PC-3 (cell line): ENCODE measurements around the gene CSNK1G2. TPM values are rescaled to one million over a fixed set of nuclear protein-coding genes. Genes with fewer than 3 reads are reported as not detected.

Experiments
- ATAC-seq: fragments of 200-7000 bp; cut with Tn5 transposase; 2 replicates; pipeline ENCODE4 v1.9.1; 2020; ENCODE audit warnings: mild to moderate bottlenecking, moderate library complexity
- BruUV-seq: library from RNA; stranded (reverse); fragments of 400-500 nt; replicated peaks from 2 replicates; lab custom pipeline; 2021; lab: Mats Ljungman, UMichigan
- CTCF ChIA-PET: fragments of 300-600 bp; sonication (Branson Sonifier 250); formaldehyde crosslinking; loops from one replicate; lab custom pipeline; 2022; ENCODE audit warnings: antibody characterized with exemption; lab: Charles Lee
- POLR2A ChIA-PET: fragments of 300-600 bp; sonication (Branson Sonifier 250); formaldehyde crosslinking; loops from one replicate; lab custom pipeline; 2022; ENCODE audit warnings: antibody characterized with exemption; ENCODE audit not compliant: unreplicated experiment; lab: Charles Lee
- DNase-seq: peaks from one replicate; pipeline ENCODE4 v3.0.0-alpha.2; 2015
- H2AFZ ChIP-seq: fragments of 300-600 bp; sonication (generic); 2 replicates; pipeline ENCODE4 v1.6.0; 2016; ENCODE audit warnings: antibody characterized with exemption, low read length
- H3F3A ChIP-seq: fragments of 300-600 bp; sonication (generic); one replicate; pipeline ENCODE4 v1.6.0; 2017; ENCODE audit warnings: antibody characterized with exemption, low read length, control low read depth, mild to moderate bottlenecking; ENCODE audit not compliant: unreplicated experiment
- H3K27ac ChIP-seq: fragments of 300-600 bp; sonication (generic); 2 replicates; pipeline ENCODE4 v1.5.1; 2016; ENCODE audit warnings: mild to moderate bottlenecking, low read length
- H3K27me3 ChIP-seq: fragments of 300-600 bp; sonication (generic); 2 replicates; pipeline ENCODE4 v1.6.1; 2016; ENCODE audit warnings: low read length, mixed read lengths
- H3K36me3 ChIP-seq: fragments of 300-600 bp; sonication (generic); 2 replicates; pipeline ENCODE4 v1.6.1; 2016; ENCODE audit warnings: low read depth, mixed run types, low read length, mixed read lengths
- H3K4me1 ChIP-seq: fragments of 300-600 bp; sonication (generic); 2 replicates; pipeline ENCODE4 v1.5.1; 2016; ENCODE audit warnings: low read length; ENCODE audit not compliant: insufficient read depth
- H3K4me2 ChIP-seq: fragments of 300-600 bp; sonication (generic); 2 replicates; pipeline ENCODE4 v1.6.0; 2016; ENCODE audit warnings: low read length
- H3K4me3 ChIP-seq: fragments of 300-600 bp; sonication (generic); 2 replicates; pipeline ENCODE4 v1.5.1; 2016; ENCODE audit warnings: mild to moderate bottlenecking, low read length, mixed read lengths
- H3K79me2 ChIP-seq: fragments of 300-600 bp; sonication (generic); 2 replicates; pipeline ENCODE4 v1.6.1; 2017; ENCODE audit warnings: low read length, mixed read lengths
- H3K9ac ChIP-seq: fragments of 300-600 bp; sonication (generic); 2 replicates; pipeline ENCODE4 v1.6.0; 2016; ENCODE audit warnings: mild to moderate bottlenecking, low read length
- H3K9me2 ChIP-seq: fragments of 300-600 bp; sonication (generic); replicated peaks from 2 replicates; pipeline ENCODE4 v1.6.1; 2016; ENCODE audit warnings: mixed run types, low read length, mixed read lengths
- H3K9me3 ChIP-seq: fragments of 300-600 bp; sonication (generic); 2 replicates; pipeline ENCODE4 v1.6.1; 2016; ENCODE audit warnings: low read length, mixed read lengths
- H4K20me1 ChIP-seq: fragments of 300-600 bp; sonication (generic); 2 replicates; pipeline ENCODE4 v1.6.1; 2016; ENCODE audit warnings: low read length, mixed read lengths
- EZH2 ChIP-seq: fragments of 300-600 bp; sonication (generic); IDR thresholded peaks from one replicate; pipeline ENCODE4 v1.6.1; 2017; ENCODE audit warnings: antibody characterized with exemption, mild to moderate bottlenecking, low read length; ENCODE audit not compliant: unreplicated experiment
- EZH2phosphoT487 ChIP-seq: fragments of 300-600 bp; sonication (generic); IDR thresholded peaks from 2 replicates; pipeline ENCODE4 v1.6.1; 2018; ENCODE audit warnings: mild to moderate bottlenecking, antibody characterized with exemption, low read length, borderline replicate concordance
- intact Hi-C: fragments of 100-400 bp; cut with micrococcal nuclease; formaldehyde crosslinking; loops from 2 replicates; pipeline ENCODE4 v1.9.0; 2023
- total RNA-seq: library from RNA; depleted of rRNA; stranded (reverse); fragments of >200 nt; gene quantifications from 2 replicates; pipeline ENCODE4 v1.2.3, GENCODE V29; 2014
- TF ChIP-seq, protein P1 (sequence below): fragments of 300-600 bp; sonication (generic); conservative IDR thresholded peaks from 2 replicates; pipeline ENCODE4 v1.5.1; 2017; ENCODE audit warnings: antibody characterized with exemption, low read depth, mild to moderate bottlenecking, low read length

The CSNK1G2 gene
- total RNA-seq, 1 experiment from 2014 or later, result 83.6 TPM

DNA sequence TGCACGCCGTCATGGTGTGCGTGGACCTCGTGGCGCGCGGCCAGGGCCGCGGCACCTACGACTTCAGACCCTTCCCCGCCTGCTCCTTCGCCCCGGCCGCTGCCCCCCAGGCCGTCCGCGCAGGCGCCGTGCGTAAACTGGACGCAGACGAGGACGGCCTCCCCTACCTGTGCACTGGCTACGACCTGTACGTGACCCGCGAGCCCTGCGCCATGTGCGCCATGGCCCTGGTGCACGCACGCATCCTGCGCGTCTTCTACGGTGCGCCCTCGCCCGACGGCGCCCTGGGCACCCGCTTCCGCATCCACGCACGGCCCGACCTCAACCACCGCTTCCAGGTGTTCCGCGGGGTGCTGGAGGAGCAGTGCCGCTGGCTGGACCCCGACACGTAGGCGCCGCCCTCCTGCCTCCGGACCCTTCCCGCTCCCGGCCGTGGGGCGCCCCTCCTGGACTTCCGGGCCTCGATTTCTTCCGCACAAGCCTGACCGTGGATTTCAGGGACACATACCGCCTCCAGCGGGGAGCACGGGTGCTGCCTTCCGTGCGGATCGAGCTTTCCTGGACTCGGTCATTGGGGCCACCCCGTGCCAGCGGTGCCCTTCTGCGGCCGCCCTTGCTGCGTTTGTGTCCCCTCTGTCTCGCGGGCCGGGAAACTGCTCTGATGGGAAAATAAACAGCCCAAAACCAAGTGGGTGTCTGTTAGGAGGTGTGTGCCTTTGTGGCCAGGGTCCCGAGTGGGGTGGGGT, 28.0 kb upstream of the CSNK1G2 start:
- Histone ChIP-seq H3K9me3 (no peaks in the 10 kb centered on the region), H3F3A (no peaks in the 10 kb centered on the region), H2AFZ (no peak overlapping the region), H3K9ac (no peak overlapping the region), H3K27me3 (no peaks in the 10 kb centered on the region), H3K4me1 (peaks cover 7% of the 10 kb centered on the region; the same call in 1 of the 2 replicates), H3K4me3 (no peak overlapping the region), H3K9me2 (no peaks in the 10 kb centered on the region), H4K20me1 (no peaks in the 10 kb centered on the region), H3K4me2 (no peak overlapping the region), H3K79me2 (peaks cover 49% of the 10 kb centered on the region), H3K27ac (no peak overlapping the region), H3K36me3 (no peaks in the 10 kb centered on the region)
- POLR2A ChIA-PET, result no interaction called here
- DNase-seq, result no peak
- intact Hi-C loops, result no loop called here
- BruUV-seq, result no TSS peak
- CTCF ChIA-PET, result no interaction called here
- ATAC-seq, result no peak
- TF ChIP-seq, protein P1, sequence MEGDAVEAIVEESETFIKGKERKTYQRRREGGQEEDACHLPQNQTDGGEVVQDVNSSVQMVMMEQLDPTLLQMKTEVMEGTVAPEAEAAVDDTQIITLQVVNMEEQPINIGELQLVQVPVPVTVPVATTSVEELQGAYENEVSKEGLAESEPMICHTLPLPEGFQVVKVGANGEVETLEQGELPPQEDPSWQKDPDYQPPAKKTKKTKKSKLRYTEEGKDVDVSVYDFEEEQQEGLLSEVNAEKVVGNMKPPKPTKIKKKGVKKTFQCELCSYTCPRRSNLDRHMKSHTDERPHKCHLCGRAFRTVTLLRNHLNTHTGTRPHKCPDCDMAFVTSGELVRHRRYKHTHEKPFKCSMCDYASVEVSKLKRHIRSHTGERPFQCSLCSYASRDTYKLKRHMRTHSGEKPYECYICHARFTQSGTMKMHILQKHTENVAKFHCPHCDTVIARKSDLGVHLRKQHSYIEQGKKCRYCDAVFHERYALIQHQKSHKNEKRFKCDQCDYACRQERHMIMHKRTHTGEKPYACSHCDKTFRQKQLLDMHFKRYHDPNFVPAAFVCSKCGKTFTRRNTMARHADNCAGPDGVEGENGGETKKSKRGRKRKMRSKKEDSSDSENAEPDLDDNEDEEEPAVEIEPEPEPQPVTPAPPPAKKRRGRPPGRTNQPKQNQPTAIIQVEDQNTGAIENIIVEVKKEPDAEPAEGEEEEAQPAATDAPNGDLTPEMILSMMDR, result no peak
- no peak for TF ChIP-seq EZH2phosphoT487
- TF ChIP-seq EZH2, result no peak

DNA sequence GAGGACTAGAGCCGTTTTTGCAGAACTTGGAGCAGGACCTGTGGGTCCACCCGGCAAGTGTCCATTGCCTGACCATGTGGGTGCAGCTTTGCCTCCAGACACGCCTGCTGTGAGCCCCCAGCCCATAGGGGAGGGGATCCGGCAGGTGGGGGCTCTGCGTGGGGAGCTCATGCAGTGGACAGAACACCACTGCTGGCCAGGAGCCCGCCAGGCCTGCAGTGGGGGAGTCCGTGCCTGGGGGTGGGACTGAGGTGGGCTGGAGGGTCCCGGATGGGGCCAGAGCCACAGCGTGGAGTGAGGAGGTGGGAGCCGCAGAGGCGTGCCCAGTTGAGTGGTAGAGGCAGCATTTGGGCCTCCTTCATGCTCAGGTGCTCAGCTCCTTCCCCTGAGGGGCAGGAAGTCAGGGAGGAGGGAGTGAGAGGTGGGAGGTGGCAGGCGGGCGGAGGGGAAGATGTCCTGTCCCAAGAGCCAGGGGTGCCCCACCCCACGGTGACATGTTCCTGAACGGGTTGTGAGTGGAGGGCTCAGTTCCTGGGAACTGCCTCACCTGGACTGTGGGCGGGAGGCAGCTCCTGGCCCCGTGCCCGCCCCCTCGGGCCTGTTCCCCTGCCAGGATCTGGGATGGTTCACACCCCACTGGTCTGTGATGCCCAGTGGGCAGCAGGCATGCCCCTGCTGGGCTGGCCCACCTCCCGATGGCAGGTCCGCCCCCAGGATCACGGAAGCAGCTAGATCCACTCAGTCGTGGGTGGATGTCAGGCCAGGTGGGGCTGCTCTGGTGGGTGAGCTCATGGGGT, 27.0 kb upstream of the CSNK1G2 start:
- H3K36me3 ChIP-seq, result no peaks in the 10 kb centered on the region
- no peaks in the 10 kb centered on the region for H3K9me2 ChIP-seq
- TF ChIP-seq, protein P1, result no peak
- no peak for TF ChIP-seq EZH2phosphoT487
- TF ChIP-seq EZH2, result no peak
- H3K4me2 ChIP-seq, result no peak overlapping the region
- H2AFZ ChIP-seq, result no peak overlapping the region
- ATAC-seq, result no peak
- H3K4me1 ChIP-seq, result no peaks in the 10 kb centered on the region
- H3F3A ChIP-seq, result no peaks in the 10 kb centered on the region
- no peaks in the 10 kb centered on the region for H3K27me3 ChIP-seq
- DNase-seq, result no peak
- H3K79me2 ChIP-seq, result peaks cover 38% of the 10 kb centered on the region
- no peak overlapping the region for H3K27ac ChIP-seq
- no peak overlapping the region for H3K4me3 ChIP-seq
- H4K20me1 ChIP-seq, result no peaks in the 10 kb centered on the region
- no TSS peak for BruUV-seq
- CTCF ChIA-PET, result no interaction called here
- POLR2A ChIA-PET, result no interaction called here
- no peak overlapping the region for H3K9ac ChIP-seq
- no peaks in the 10 kb centered on the region for H3K9me3 ChIP-seq
- intact Hi-C loops, result no loop called here
